Gastroesophageal sphincter (tissue), 4 donors: ENCODE results near the gene RETSAT. TPM values are rescaled to one million over a fixed set of nuclear protein-coding genes. Genes with fewer than 3 reads are reported as not detected.
A peak's percentile ranks its signal among the peaks of the same experiment; 100 is the strongest.
"Not testable (repeated sequence)": the region's sequence is repeated elsewhere in the genome, so short reads cannot be mapped to it uniquely, and the experiment has no call there.

ENCODE experiments used
- ATAC-seq: fragments of 150-250 bp; one replicate; pipeline ENCODE4 v1.9.1; 2016; ENCODE audit warnings: mild to moderate bottlenecking, moderate library complexity
- H3K27ac ChIP-seq, 4 donors: fragments of 200-600 bp; sonication (generic) in 3 of 4; 1 replicate in 3 of 4; 2 replicates in 1 of 4; pipeline ENCODE4 v1.5.1; 2016 to 2019
- H3K27me3 ChIP-seq: fragments of 200-600 bp; sonication (generic); one replicate; pipeline ENCODE4 v1.5.1; 2019
- H3K36me3 ChIP-seq, 2 donors: fragments of 200-600 bp; sonication (generic); one replicate each; pipeline ENCODE4 v1.5.1; 2019; ENCODE audit warnings: control low read depth in 1 of 2
- H3K4me1 ChIP-seq, 3 donors: fragments of 200-600 bp; sonication (generic); 1 replicate in 2 of 3; 2 replicates in 1 of 3; pipeline ENCODE4 v1.5.1; 2016 to 2019; ENCODE audit warnings: control low read depth in 2 of 3
- H3K4me3 ChIP-seq, 2 donors: fragments of 200-600 bp; sonication (generic); one replicate each; pipeline ENCODE4 v1.5.1; 2019; ENCODE audit warnings: mild to moderate bottlenecking in 1 of 2, moderate library complexity in 1 of 2
- H3K9me3 ChIP-seq, 3 donors: fragments of 200-600 bp; sonication (generic); one replicate each; pipeline ENCODE4 v1.5.1; 2017 to 2019; ENCODE audit warnings: control low read depth in 2 of 3
- EP300 ChIP-seq: sonication (generic); formaldehyde crosslinking; IDR thresholded peaks from one replicate; pipeline ENCODE4 v1.6.1; 2017; ENCODE audit warnings: antibody characterized with exemption, mild to moderate bottlenecking
- POLR2A ChIP-seq, 2 donors: fragments of 450-650 bp; IDR thresholded peaks; one replicate each; pipeline ENCODE4 v1.6.1; 2017; ENCODE audit warnings: antibody characterized with exemption in 2 of 2, mild to moderate bottlenecking in 2 of 2, moderate library complexity in 1 of 2
- POLR2AphosphoS5 ChIP-seq: sonication (generic); formaldehyde crosslinking; IDR thresholded peaks from one replicate; pipeline ENCODE4 v1.6.1; 2017; ENCODE audit warnings: antibody characterized with exemption
- WGBS, 2 donors: methylation state at CpG; one replicate each; pipeline ENCODE4 v1.1.5; 2018; ENCODE audit warnings: low coverage in 1 of 2; 5-methylcytosine and 5-hydroxymethylcytosine counted together
- total RNA-seq, 4 donors: library from RNA; depleted of rRNA; stranded (reverse); fragments of >200 nt; gene quantifications; one replicate each; pipeline ENCODE4 v1.1.0, GENCODE V29; 2016
- TF ChIP-seq, protein P1 (sequence below), 4 experiments: fragments of 200-600 bp in 2 of 4; fragments of 450-650 bp in 2 of 4; sonication (generic) in 1 of 4; IDR thresholded peaks; one replicate each; pipeline ENCODE4 v1.5.1; 2017 to 2019; ENCODE audit warnings: antibody characterized with exemption in 4 of 4, mild to moderate bottlenecking in 2 of 4, moderate library complexity in 2 of 4

RETSAT gene
- total RNA-seq, 4 donors from 2014 or later, result 29.5 to 61.8 (median 44.9) TPM

DNA sequence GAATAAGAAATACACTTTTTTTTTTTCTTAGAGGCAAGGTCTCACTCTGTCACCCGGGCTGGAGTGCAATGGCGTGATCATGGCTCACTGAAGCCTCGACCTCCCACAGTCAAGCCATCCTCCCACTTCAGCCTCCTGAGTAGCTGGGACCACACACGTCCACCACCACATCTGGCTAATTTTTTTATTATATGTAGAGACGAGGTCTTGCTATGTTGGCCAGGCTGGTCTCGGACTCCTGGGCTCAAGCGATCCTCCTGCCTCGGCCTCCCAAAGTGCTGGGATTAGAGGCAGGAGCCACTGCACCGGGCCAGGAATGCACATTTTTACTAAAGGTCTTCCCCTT is 28.9 kb downstream of the RETSAT start:
- Histone ChIP-seq H3K36me3 (peaks cover 2 to 46% of the 10 kb centered on the region in 2 donors), H3K27ac (no peak overlapping the region), H3K4me1 (peaks cover 7 to 78% (median 41%) of the 10 kb centered on the region in 3 donors), H3K9me3 (no peaks in the 10 kb centered on the region), H3K4me3 (peak overlapping the region; percentile 73 to 83), H3K27me3 (no peaks in the 10 kb centered on the region)
- TF ChIP-seq POLR2AphosphoS5, result no peak
- no peak for TF ChIP-seq POLR2A (IDR thresholded peaks at IDR 0.05)
- TF ChIP-seq, protein P1, sequence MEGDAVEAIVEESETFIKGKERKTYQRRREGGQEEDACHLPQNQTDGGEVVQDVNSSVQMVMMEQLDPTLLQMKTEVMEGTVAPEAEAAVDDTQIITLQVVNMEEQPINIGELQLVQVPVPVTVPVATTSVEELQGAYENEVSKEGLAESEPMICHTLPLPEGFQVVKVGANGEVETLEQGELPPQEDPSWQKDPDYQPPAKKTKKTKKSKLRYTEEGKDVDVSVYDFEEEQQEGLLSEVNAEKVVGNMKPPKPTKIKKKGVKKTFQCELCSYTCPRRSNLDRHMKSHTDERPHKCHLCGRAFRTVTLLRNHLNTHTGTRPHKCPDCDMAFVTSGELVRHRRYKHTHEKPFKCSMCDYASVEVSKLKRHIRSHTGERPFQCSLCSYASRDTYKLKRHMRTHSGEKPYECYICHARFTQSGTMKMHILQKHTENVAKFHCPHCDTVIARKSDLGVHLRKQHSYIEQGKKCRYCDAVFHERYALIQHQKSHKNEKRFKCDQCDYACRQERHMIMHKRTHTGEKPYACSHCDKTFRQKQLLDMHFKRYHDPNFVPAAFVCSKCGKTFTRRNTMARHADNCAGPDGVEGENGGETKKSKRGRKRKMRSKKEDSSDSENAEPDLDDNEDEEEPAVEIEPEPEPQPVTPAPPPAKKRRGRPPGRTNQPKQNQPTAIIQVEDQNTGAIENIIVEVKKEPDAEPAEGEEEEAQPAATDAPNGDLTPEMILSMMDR (IDR thresholded peaks at IDR 0.05), result no peak
- TF ChIP-seq EP300, result no peak
- WGBS, 2 donors, result 20 to 42% methylated on average over 1 to 4 of the region's 9 CpGs
- no peak for ATAC-seq

DNA sequence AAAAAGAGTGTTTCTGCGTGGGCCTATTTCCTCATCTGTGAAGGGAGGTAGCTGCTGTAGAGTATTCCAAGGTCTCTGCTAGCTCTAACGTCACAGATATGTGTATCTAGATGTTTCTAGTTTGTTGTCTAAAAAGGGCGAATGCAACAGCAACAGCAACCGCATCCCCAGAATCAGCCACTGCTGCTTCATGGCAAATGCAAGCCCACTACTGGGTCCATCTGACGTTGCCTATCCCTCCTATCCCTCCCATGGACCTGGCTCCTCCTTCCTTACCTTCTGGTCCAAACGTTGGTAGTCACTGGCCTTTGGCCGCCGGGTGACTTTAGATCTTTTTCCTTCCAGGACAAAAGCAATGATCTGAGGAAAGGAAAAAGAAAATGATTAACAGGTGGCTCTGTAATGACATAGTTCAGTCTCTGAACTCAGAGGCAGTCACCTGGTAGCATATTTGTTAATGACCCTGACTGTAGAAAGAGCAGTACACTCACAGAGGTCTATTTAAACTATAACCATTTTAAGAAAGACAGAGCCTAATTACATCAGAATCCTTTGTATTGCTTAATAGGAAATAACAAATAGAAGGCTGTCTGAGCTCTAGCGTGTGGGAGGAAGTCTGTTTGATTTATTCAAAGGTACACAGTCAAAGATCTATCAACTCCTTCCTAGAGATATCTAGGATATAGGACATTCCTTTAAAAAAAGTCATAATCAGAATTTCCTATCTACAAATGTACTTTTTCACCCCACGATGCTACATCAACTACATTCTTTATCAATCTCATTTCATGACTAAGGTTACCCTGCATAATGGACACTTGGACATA is 29.5 kb downstream of the RETSAT start:
- Histone ChIP-seq H3K4me1 (peaks cover 7 to 79% (median 41%) of the 10 kb centered on the region in 3 donors), H3K4me3 (peak overlapping the region; percentile 73 to 83), H3K9me3 (no peaks in the 10 kb centered on the region), H3K36me3 (peaks cover 2 to 51% of the 10 kb centered on the region in 2 donors), H3K27me3 (no peaks in the 10 kb centered on the region), H3K27ac (no peak overlapping the region)
- TF ChIP-seq POLR2A (IDR thresholded peaks at IDR 0.05) (no peak), POLR2AphosphoS5 (no peak), EP300 (no peak)
- TF ChIP-seq, protein P1 (IDR thresholded peaks at IDR 0.05), result no peak
- ATAC-seq, result no peak
- 50 to 58% methylated on average over 5 to 6 of the region's 10 CpGs for WGBS, 2 donors

DNA sequence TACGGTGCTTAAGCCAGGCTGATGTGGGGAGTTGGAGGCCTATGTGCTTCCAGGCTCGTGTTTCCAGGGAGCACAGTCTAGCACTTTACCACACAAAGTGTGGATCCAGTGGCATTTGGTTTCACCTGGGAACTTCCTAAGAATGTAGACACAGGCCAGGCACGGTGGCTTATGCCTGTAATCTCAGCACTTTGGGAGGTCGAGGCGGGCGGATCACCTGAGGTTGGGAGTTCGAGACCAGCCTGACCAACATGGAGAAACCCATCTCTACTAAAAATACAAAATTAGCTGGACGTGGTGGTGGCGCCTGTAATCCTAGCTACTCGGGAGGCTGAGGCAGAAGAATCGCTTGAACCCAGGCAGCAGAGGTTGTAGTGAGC is 30.4 kb downstream of the RETSAT start:
- not testable (repeated sequence) for H3K9me3 ChIP-seq, H3K27ac ChIP-seq, ATAC-seq, H3K4me3 ChIP-seq, H3K27me3 ChIP-seq
- WGBS, 2 donors, result 100% methylated on average over 3 of the region's 11 CpGs; no CpG with 5 or more reads in 1 of the 2 donors
- peaks cover 2 to 59% of the 10 kb centered on the region in 2 donors for H3K36me3 ChIP-seq
- H3K4me1 ChIP-seq, result peaks cover 7 to 84% (median 41%) of the 10 kb centered on the region in 3 donors

DNA sequence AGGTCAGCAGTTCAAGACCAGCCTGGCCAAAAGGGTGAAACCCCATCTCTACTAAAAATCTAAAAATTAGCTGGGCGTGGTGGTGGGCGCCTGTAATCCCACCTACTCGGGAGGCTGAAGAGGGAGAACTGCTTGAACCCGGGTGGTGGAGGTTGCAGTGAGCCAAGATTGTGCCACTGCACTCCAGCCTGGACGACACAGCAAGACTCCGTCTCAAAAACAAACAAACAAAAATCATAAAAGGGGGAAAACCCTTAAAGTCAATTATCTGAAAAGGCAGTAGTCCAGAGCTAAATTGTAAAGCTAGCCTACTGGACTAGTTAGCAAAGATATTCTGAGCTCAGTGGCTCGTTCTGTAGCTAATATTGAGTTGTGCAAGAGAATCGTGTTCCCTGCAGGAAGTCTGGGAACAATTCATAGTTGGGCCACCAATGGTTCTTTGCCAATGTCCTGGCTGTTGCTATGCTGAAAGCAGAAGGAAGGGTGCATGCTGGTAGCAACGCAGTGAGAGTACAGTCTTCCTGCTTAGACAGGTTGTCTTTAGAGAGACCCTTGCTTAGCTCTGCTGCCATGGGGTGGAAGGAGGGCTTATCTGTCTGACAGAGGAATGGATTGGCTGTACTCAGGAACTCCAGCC is 30.9 kb downstream of the RETSAT start:
- Histone ChIP-seq H3K9me3 (no peaks in the 10 kb centered on the region), H3K27ac (no peak overlapping the region), H3K36me3 (peaks cover 2 to 64% of the 10 kb centered on the region in 2 donors), H3K27me3 (no peaks in the 10 kb centered on the region), H3K4me3 (no peak overlapping the region), H3K4me1 (peaks cover 7 to 84% (median 41%) of the 10 kb centered on the region in 3 donors)
- 73 to 89% methylated on average over 4 to 8 of the region's 9 CpGs for WGBS, 2 donors
- TF ChIP-seq POLR2AphosphoS5 (no peak), EP300 (no peak), POLR2A (IDR thresholded peaks at IDR 0.05) (no peak)
- TF ChIP-seq, protein P1 (IDR thresholded peaks at IDR 0.05), result no peak
- no peak for ATAC-seq

DNA sequence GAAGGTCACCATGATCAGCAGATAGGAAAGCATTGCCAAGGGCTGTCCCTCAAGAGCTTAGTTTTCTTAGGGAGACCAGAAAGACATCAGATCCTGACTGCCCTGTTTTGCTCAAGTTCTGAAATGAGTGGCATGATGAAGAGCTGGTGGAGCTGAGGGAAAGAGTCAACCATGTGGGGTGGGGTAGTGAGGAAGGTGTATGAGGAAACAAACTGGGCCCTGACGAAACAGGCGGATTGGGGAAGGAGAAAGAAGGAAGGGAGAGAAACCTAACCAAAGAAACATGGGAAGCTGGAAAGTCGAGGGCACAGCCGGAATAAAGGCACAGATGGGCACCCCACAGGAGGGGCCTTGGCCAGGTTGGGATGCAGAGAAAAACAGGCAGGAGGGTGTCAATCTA is 34.5 kb downstream of the RETSAT start:
- Histone ChIP-seq H3K4me3 (no peak overlapping the region), H3K36me3 (peaks cover 2 to 95% of the 10 kb centered on the region in 2 donors), H3K27me3 (no peaks in the 10 kb centered on the region), H3K9me3 (no peaks in the 10 kb centered on the region), H3K27ac (no peak overlapping the region), H3K4me1 (peaks cover 6 to 63% (median 22%) of the 10 kb centered on the region in 3 donors)
- 80 to 87% methylated on average over 2 to 4 of the region's 4 CpGs for WGBS, 2 donors
- ATAC-seq, result no peak
- no peak for TF ChIP-seq POLR2A (IDR thresholded peaks at IDR 0.05)
- TF ChIP-seq POLR2AphosphoS5, result no peak
- TF ChIP-seq EP300, result no peak
- TF ChIP-seq, protein P1 (IDR thresholded peaks at IDR 0.05), result no peak
